Measurements from ENCODE around the gene NKX3-2.

GRCh38 chr4:13516315-13516860 lies 27.9 kb downstream of the NKX3-2 start:
- TF ChIP-seq CTCF (conservative IDR thresholded peaks at IDR 0.05; ENCODE audit: low read length) (no peak), EZH2phosphoT487 (IDR thresholded peaks at IDR 0.05; ENCODE audit: borderline replicate concordance, low read depth, low read length) (no peak)
